ENCODE measurements around the gene SEPTIN10. TPM values are rescaled to one million over a fixed set of nuclear protein-coding genes. Genes with fewer than 3 reads are reported as not detected.

SEPTIN10 gene
- total RNA-seq, 1 donor from 2014 or later, result 107 TPM

GRCh38 chr2:109526442-109526970 is 87.3 kb downstream of the SEPTIN10 start:
- TF ChIP-seq CTCF (IDR thresholded peaks at IDR 0.05) (no peak), POLR2A (IDR thresholded peaks at IDR 0.05) (no peak), POLR2AphosphoS5 (IDR thresholded peaks at IDR 0.05; ENCODE audit: insufficient read depth in 1 of 2, low read depth in 1 of 2) (no peak)
- no peak for DNase-seq (ENCODE audit: extremely low spot score in 2 of 2)
- intact Hi-C loops (cut with DNase I), result no loop called here

DNA sequence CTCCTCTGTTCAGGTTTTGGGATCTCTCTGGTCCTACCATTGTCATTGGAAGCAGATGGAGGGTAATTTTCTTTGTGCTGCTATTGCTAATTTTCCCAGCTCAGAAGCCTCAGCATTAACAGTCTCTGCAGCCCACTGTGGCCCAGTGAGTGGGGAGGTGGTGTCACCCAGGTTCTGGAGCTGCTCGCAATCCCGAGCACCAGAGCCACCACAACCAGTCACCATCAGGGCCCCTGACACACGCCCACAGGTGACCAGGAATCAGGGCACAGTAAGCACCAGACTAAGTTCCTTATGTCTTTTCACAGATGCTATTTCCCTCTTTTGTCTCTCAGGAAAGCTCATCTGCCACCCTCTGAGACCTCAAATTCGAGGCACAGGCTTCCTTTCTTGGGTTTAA is 87.9 kb downstream of the SEPTIN10 start:
- Histone ChIP-seq H3K27ac (no peak overlapping the region), H3K9me3 (no peaks in the 10 kb centered on the region), H3K27me3 (no peaks in the 10 kb centered on the region), H3K36me3 (no peaks in the 10 kb centered on the region), H3K4me3 (no peak overlapping the region), H3K4me1 (peaks cover 5% of the 10 kb centered on the region)
- intact Hi-C loops (cut with DNase I), result no loop called here
- no peak for DNase-seq (ENCODE audit: extremely low spot score in 2 of 2)
- TF ChIP-seq POLR2AphosphoS5 (IDR thresholded peaks at IDR 0.05; ENCODE audit: insufficient read depth in 1 of 2, low read depth in 1 of 2) (no peak), POLR2A (IDR thresholded peaks at IDR 0.05) (no peak), CTCF (IDR thresholded peaks at IDR 0.05) (no peak)

More at GRCh38 chr2:109526442-109526970, 87.3 kb downstream of the SEPTIN10 start:
- Histone ChIP-seq H3K4me1 (peaks cover 7% of the 10 kb centered on the region), H3K9me3 (no peaks in the 10 kb centered on the region), H3K4me3 (no peak overlapping the region), H3K27me3 (no peaks in the 10 kb centered on the region), H3K36me3 (no peaks in the 10 kb centered on the region), H3K27ac (no peak overlapping the region)

DNA sequence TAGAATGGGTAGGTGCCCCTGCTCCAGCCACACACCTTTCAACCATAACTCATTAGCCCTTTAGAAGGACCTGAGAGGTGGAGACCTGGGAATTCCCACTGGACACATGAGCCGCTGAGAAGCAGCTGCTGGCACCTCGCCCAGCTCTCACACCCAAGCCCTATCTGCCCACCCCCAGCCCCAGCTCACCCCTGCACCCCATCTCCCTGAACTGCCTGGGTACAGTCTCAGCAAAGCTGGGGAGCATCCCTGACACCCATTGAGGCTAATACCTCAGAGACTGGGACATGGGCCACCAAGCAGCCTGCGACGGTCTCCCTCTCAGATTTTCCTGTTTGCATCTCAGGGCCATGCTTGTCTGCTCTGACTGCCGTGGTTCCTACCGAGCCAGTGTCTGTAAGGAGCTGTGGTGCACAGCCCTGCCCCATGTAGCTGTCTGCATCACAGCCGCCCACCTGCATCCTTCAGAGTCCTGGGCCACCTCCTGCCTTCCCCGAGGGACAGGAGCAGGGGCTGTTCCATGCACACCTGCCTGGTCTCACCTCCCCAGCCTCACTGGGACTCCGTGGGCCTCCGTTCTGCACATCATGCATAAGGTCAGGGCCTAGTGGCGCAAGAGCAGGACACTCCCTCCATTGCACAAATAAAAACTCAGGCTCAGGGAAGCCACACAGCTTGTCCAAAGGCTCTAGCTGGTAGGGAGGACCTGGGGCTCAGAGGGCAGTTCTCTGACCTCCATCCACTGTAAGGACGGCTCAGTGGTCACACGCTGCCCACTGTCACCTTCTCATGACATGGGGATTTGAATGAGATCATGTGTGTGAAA is 90.0 kb downstream of the SEPTIN10 start:
- intact Hi-C loops (cut with DNase I), result no loop called here
- TF ChIP-seq POLR2A (IDR thresholded peaks at IDR 0.05) (no peak), POLR2AphosphoS5 (IDR thresholded peaks at IDR 0.05; ENCODE audit: insufficient read depth in 1 of 2, low read depth in 1 of 2) (no peak), CTCF (IDR thresholded peaks at IDR 0.05) (no peak)
- H3K9me3 ChIP-seq, result no peaks in the 10 kb centered on the region
- no peaks in the 10 kb centered on the region for H3K4me1 ChIP-seq
- no peaks in the 10 kb centered on the region for H3K27me3 ChIP-seq
- H3K4me3 ChIP-seq, result no peak overlapping the region
- no peaks in the 10 kb centered on the region for H3K36me3 ChIP-seq
- DNase-seq (ENCODE audit: extremely low spot score in 2 of 2), result no peak
- no peak overlapping the region for H3K27ac ChIP-seq

- no peaks in the 10 kb centered on the region for H3K36me3 ChIP-seq
- H3K4me1 ChIP-seq, result no peaks in the 10 kb centered on the region
- H3K27me3 ChIP-seq, result no peaks in the 10 kb centered on the region
- H3K4me3 ChIP-seq, result no peak overlapping the region
- H3K27ac ChIP-seq, result no peak overlapping the region
- TF ChIP-seq POLR2AphosphoS5 (IDR thresholded peaks at IDR 0.05; ENCODE audit: insufficient read depth in 1 of 2, low read depth in 1 of 2) (no peak), CTCF (IDR thresholded peaks at IDR 0.05) (no peak), POLR2A (IDR thresholded peaks at IDR 0.05) (no peak)
- DNase-seq (ENCODE audit: extremely low spot score in 2 of 2), result no peak
- no peaks in the 10 kb centered on the region for H3K9me3 ChIP-seq
- intact Hi-C loops (cut with DNase I), result no loop called here
Measured at GRCh38 chr2:109523121-109523520, 90.6 kb downstream of the SEPTIN10 start.

DNA sequence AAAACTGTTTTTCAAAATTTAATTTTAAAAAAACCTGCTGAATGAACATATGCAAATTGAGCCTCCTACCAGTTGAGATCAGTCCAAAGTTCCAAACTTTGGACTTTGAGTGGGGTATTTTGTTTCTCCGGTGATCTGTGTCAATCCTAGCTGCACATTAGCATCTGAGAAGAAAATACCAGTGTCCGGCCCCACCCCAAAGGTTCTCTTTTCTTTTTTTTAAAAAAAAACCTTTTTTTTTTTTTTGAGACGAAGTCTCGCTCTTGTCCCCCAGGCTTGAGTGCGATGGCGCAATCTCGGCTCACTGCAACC is 91.7 kb downstream of the SEPTIN10 start:
- H3K27ac ChIP-seq, result no peak overlapping the region
- peaks cover 7% of the 10 kb centered on the region for H3K4me1 ChIP-seq
- H3K36me3 ChIP-seq, result no peaks in the 10 kb centered on the region
- H3K9me3 ChIP-seq, result no peaks in the 10 kb centered on the region
- no peak for DNase-seq (ENCODE audit: extremely low spot score in 2 of 2)
- TF ChIP-seq POLR2AphosphoS5 (IDR thresholded peaks at IDR 0.05; ENCODE audit: insufficient read depth in 1 of 2, low read depth in 1 of 2) (no peak), POLR2A (IDR thresholded peaks at IDR 0.05) (no peak), CTCF (IDR thresholded peaks at IDR 0.05) (no peak)
- no peak overlapping the region for H3K4me3 ChIP-seq
- no peaks in the 10 kb centered on the region for H3K27me3 ChIP-seq
- intact Hi-C loops (cut with DNase I), result no loop called here

Measured in vagina (tissue), 2 donors.